ENCODE results near the gene CACNA2D1. TPM values are rescaled to one million over a fixed set of nuclear protein-coding genes. Genes with fewer than 3 reads are reported as not detected.

CACNA2D1 gene
- total RNA-seq, 1 donor from 2014 or later: 10.3 TPM

GRCh38 chr7:82010416-82010815 is 433.2 kb downstream of the CACNA2D1 start:
- intact Hi-C loops (cut with DNase I): no loop called here
- H3K4me1 ChIP-seq: no peaks in the 10 kb centered on the region
- no peak for ATAC-seq
- no peak for TF ChIP-seq CTCF (IDR thresholded peaks at IDR 0.05)
- H3K27ac ChIP-seq: no peak overlapping the region
- no peaks in the 10 kb centered on the region for H3K36me3 ChIP-seq
- no peaks in the 10 kb centered on the region for H3K27me3 ChIP-seq
- no peaks in the 10 kb centered on the region for H3K9me3 ChIP-seq
- no peak for DNase-seq
- no peak overlapping the region for H3K4me3 ChIP-seq

- TF ChIP-seq CTCF (IDR thresholded peaks at IDR 0.05): no peak
- no peaks in the 10 kb centered on the region for H3K4me1 ChIP-seq
- H3K9me3 ChIP-seq: no peaks in the 10 kb centered on the region
- no peak overlapping the region for H3K27ac ChIP-seq
- DNase-seq: no peak
- intact Hi-C loops (cut with DNase I): no loop called here
- no peaks in the 10 kb centered on the region for H3K36me3 ChIP-seq
- ATAC-seq: no peak
- H3K27me3 ChIP-seq: no peaks in the 10 kb centered on the region
- no peak overlapping the region for H3K4me3 ChIP-seq
Measured at GRCh38 chr7:82007315-82007714, 436.3 kb downstream of the CACNA2D1 start.

- no peak for TF ChIP-seq CTCF (IDR thresholded peaks at IDR 0.05)
- H3K27me3 ChIP-seq: no peaks in the 10 kb centered on the region
- H3K9me3 ChIP-seq: no peaks in the 10 kb centered on the region
- H3K4me1 ChIP-seq: no peaks in the 10 kb centered on the region
- ATAC-seq (no peak), DNase-seq (no peak)
- no peaks in the 10 kb centered on the region for H3K36me3 ChIP-seq
- no peak overlapping the region for H3K27ac ChIP-seq
- intact Hi-C loops (cut with DNase I): no loop called here
- no peak overlapping the region for H3K4me3 ChIP-seq
Measured at GRCh38 chr7:82005056-82005455, 438.5 kb downstream of the CACNA2D1 start.

GRCh38 chr7:81993186-81993585 is 450.4 kb downstream of the CACNA2D1 start:
- Histone ChIP-seq H3K27ac (no peak overlapping the region), H3K4me3 (no peak overlapping the region), H3K27me3 (no peaks in the 10 kb centered on the region), H3K9me3 (no peaks in the 10 kb centered on the region), H3K36me3 (no peaks in the 10 kb centered on the region), H3K4me1 (no peaks in the 10 kb centered on the region)
- DNase-seq: no peak
- ATAC-seq: no peak
- intact Hi-C loops (cut with DNase I): no loop called here
- no peak for TF ChIP-seq CTCF (IDR thresholded peaks at IDR 0.05)

- DNase-seq: no peak
- intact Hi-C loops (cut with DNase I): no loop called here
- Histone ChIP-seq H3K36me3 (no peaks in the 10 kb centered on the region), H3K27ac (no peak overlapping the region), H3K4me1 (no peaks in the 10 kb centered on the region), H3K9me3 (no peaks in the 10 kb centered on the region), H3K4me3 (no peak overlapping the region), H3K27me3 (no peaks in the 10 kb centered on the region)
- ATAC-seq: no peak
- no peak for TF ChIP-seq CTCF (IDR thresholded peaks at IDR 0.05)
Measured at GRCh38 chr7:81990395-81990794, 453.2 kb downstream of the CACNA2D1 start.

Data from upper lobe of right lung (tissue), 1 donor.